Mucosa of rectum (tissue), 2 donors: ENCODE measurements around the gene ADAMTS13.
A peak's percentile ranks its signal among the peaks of the same experiment; 100 is the strongest.

Experiments
- H3K27ac ChIP-seq, 2 donors: one replicate each; pipeline ENCODE4 v1.7.0; 2013; ENCODE audit warnings: inconsistent platforms in 2 of 2, low read depth in 2 of 2, low read length in 2 of 2
- H3K27me3 ChIP-seq, 2 donors: one replicate each; pipeline ENCODE4 v1.7.0; 2013; ENCODE audit warnings: low read length in 2 of 2; ENCODE audit not compliant: control insufficient read depth in 2 of 2, insufficient read depth in 2 of 2
- H3K36me3 ChIP-seq, 2 donors: one replicate each; pipeline ENCODE4 v1.7.0; 2013; ENCODE audit warnings: low read length in 2 of 2; ENCODE audit not compliant: control insufficient read depth in 2 of 2, insufficient read depth in 2 of 2
- H3K4me1 ChIP-seq, 2 donors: one replicate each; pipeline ENCODE4 v1.7.0; 2013; ENCODE audit warnings: low read length in 2 of 2, mild to moderate bottlenecking in 1 of 2; ENCODE audit not compliant: control insufficient read depth in 2 of 2, insufficient read depth in 2 of 2
- H3K4me3 ChIP-seq, 2 donors: one replicate each; pipeline ENCODE4 v1.7.0; 2013; ENCODE audit warnings: low read length in 2 of 2
- H3K9ac ChIP-seq, 2 donors: one replicate each; pipeline ENCODE4 v1.7.0; 2013; ENCODE audit warnings: low read length in 2 of 2, low read depth in 1 of 2, mild to moderate bottlenecking in 1 of 2
- H3K9me3 ChIP-seq, 2 donors: one replicate each; pipeline ENCODE4 v1.7.0; 2013; ENCODE audit warnings: low read length in 2 of 2; ENCODE audit not compliant: control insufficient read depth in 2 of 2
- donor health status: healthy.
- donor health status: Normal muscosa, but diverticular disease.

ADAMTS13 gene

GRCh38 chr9:133475292-133476012, 53.3 kb downstream of the ADAMTS13 start:
- Histone ChIP-seq H3K36me3 (no peaks in the 10 kb centered on the region), H3K27me3 (peaks cover 0 to 4% of the 10 kb centered on the region in 2 donors), H3K9me3 (no peaks in the 10 kb centered on the region), H3K27ac (no peak overlapping the region), H3K9ac (no peak overlapping the region), H3K4me3 (no peak overlapping the region), H3K4me1 (peaks cover 16 to 19% of the 10 kb centered on the region in 2 donors)

DNA sequence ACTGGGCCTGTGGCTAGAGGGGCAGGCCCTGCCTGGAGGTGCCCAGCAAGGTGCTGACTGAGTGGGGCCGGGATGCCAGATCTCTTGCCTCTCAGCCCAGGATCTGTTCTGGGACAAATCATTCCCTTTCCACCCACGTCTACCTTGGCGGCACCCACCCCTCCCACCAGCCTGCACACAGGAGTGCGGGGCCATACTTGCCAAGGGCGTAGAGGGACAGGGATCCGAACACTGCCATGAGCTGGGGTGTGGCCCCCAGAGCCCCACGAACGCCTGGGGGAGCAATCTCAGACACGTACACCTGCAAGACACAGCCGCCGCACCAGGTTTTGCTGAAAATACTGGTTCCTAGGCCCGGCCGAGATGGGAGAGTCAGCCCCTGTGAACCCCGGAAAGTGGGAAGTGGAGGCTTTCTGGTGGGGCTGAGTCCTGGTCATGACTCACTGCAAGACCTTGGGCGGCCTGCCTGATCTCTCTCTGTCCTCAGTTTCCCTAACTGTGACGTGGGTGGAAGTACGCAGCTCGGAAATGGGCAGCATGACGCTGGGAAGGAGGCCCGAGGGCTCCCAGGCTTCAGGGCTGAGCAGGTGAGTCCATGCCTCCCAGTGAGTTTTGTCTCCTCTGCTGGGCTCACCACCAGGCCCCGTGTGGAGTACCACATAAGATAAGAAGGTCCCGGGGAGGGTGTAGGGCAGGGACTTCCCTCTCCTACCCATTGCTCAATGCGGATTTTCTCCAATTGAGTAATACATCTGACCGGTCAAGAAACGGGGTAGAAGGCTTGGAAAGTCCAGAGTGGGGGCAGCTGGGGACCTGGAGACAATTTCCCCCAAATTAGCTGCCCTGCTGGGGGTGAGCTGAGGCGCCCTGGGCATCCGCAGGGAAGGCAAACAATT, 54.1 kb downstream of the ADAMTS13 start:
- no peaks in the 10 kb centered on the region for H3K36me3 ChIP-seq
- no peak overlapping the region for H3K9ac ChIP-seq
- H3K9me3 ChIP-seq: no peaks in the 10 kb centered on the region
- H3K27ac ChIP-seq: no peak overlapping the region
- H3K4me3 ChIP-seq: no peak overlapping the region
- peaks cover 12 to 14% of the 10 kb centered on the region in 2 donors for H3K4me1 ChIP-seq
- H3K27me3 ChIP-seq: peaks cover 0 to 4% of the 10 kb centered on the region in 2 donors

- Histone ChIP-seq H3K27ac (no peak overlapping the region), H3K4me1 (peaks cover 7 to 11% of the 10 kb centered on the region in 2 donors), H3K27me3 (peaks cover 0 to 4% of the 10 kb centered on the region in 2 donors), H3K36me3 (no peaks in the 10 kb centered on the region), H3K9ac (no peak overlapping the region), H3K9me3 (no peaks in the 10 kb centered on the region), H3K4me3 (no peak overlapping the region)
Measured at GRCh38 chr9:133476941-133477340, 54.8 kb downstream of the ADAMTS13 start.

- H3K27ac ChIP-seq: no peak overlapping the region
- H3K4me3 ChIP-seq: no peak overlapping the region
- no peak overlapping the region for H3K9ac ChIP-seq
- peaks cover 0 to 4% of the 10 kb centered on the region in 2 donors for H3K27me3 ChIP-seq
- peaks cover 7 to 11% of the 10 kb centered on the region in 2 donors for H3K4me1 ChIP-seq
- no peaks in the 10 kb centered on the region for H3K9me3 ChIP-seq
- no peaks in the 10 kb centered on the region for H3K36me3 ChIP-seq
Measured at GRCh38 chr9:133477461-133477860, 55.3 kb downstream of the ADAMTS13 start.

- peak overlapping the region; percentile 54 to 60 for H3K4me3 ChIP-seq
- H3K27me3 ChIP-seq: peaks cover 0 to 4% of the 10 kb centered on the region in 2 donors
- H3K9ac ChIP-seq: peak overlapping the region in 1 of 2 donors; percentile 48
- no peaks in the 10 kb centered on the region for H3K9me3 ChIP-seq
- peak overlapping the region in 1 of 2 donors; percentile 16 for H3K27ac ChIP-seq
- H3K4me1 ChIP-seq: peaks cover 7 to 11% of the 10 kb centered on the region in 2 donors
- no peaks in the 10 kb centered on the region for H3K36me3 ChIP-seq
Measured at GRCh38 chr9:133477992-133478850, 56.1 kb downstream of the ADAMTS13 start.

GRCh38 chr9:133478851-133479711, 56.9 kb downstream of the ADAMTS13 start, which contains the start of gene SLC2A6:
TSS of gene SLC2A6 (minus strand) at chr9:133479099. CDS start at chr9:133479059, 40 bp downstream.
- peaks cover 7 to 11% of the 10 kb centered on the region in 2 donors for H3K4me1 ChIP-seq
- no peaks in the 10 kb centered on the region for H3K9me3 ChIP-seq
- H3K27me3 ChIP-seq: peaks cover 3 to 4% of the 10 kb centered on the region in 2 donors
- peak within 1 kb of the TSS in 1 of 2 donors; percentile 43 for H3K27ac ChIP-seq
- peak within 1 kb of the TSS; percentile 60 to 65 for H3K4me3 ChIP-seq
- peak within 1 kb of the TSS; percentile 41 to 48 for H3K9ac ChIP-seq
- H3K36me3 ChIP-seq: no peaks in the 10 kb centered on the region

DNA sequence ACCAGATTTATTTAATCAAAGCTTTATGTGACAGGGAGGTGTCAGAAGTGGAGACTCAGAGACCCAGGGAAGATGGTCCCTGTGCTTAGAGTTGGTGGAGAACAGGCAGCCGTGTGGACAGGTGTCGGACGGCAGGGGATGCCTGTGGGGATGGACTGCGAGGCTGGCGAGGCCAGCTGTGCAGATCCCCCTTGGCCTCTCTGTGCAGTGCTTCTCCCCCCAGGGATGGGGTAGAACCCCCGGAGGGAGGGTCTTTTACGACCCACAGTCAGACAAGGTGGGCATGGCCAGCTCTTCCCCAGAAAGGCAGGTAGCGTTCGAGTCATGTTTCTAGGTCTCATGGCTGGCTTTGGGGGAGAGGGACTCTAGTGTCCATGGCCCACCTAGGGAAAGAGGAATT, 61.4 kb downstream of the ADAMTS13 start:
- Histone ChIP-seq H3K36me3 (no peaks in the 10 kb centered on the region), H3K9me3 (no peaks in the 10 kb centered on the region), H3K27me3 (peaks cover 4 to 9% of the 10 kb centered on the region in 2 donors), H3K9ac (no peak overlapping the region), H3K27ac (no peak overlapping the region), H3K4me3 (no peak overlapping the region), H3K4me1 (peaks cover 10 to 12% of the 10 kb centered on the region in 2 donors)

DNA sequence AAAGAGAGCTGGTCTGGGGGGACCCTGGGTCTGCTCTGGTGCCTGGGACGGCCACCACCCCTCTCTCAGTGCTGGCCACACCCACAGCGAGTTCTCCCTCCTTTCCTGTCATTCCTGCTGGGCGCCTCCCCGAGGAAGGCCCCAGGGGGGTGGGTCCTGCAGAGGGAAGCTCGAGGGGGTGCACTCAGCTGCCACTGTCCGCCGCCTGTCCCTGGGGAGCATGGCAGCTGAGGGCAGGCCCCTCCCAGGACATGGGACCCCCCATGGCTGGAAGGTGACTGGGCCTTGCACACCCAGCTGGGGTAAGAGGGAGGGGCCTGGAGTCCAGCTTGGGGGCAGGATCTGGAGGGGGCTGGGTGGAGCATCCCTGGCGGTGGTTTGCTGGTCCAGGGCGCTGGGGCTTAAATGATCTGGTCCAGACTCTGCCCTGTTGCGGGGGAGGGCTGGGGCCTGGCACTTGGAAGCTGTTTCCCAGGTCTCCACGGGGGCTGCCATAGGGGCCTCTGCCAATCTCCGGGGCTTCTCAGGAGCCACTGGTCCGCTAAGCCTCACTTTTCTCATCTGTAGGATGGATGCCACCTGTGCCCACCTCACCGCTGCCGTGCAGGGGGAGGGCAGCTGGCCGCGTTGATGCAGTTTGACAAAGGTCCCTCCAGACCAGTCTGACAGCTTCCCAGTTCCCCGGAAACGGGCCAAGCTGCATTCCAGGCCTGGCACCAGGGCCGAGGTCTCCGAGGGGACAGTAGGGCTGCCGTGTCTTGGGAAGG, 62.7 kb downstream of the ADAMTS13 start:
- no peaks in the 10 kb centered on the region for H3K36me3 ChIP-seq
- peaks cover 1 to 9% of the 10 kb centered on the region in 2 donors for H3K27me3 ChIP-seq
- no peak overlapping the region for H3K4me3 ChIP-seq
- H3K27ac ChIP-seq: no peak overlapping the region
- H3K9me3 ChIP-seq: no peaks in the 10 kb centered on the region
- H3K4me1 ChIP-seq: peaks cover 3 to 4% of the 10 kb centered on the region in 2 donors
- no peak overlapping the region for H3K9ac ChIP-seq
